ENCODE data around the gene PCDHB10. TPM values are rescaled to one million over a fixed set of nuclear protein-coding genes. Genes with fewer than 3 reads are reported as not detected.
"Not testable (repeated sequence)": the region's sequence is repeated elsewhere in the genome, so short reads cannot be mapped to it uniquely, and the experiment has no call there.

PCDHB10 gene
- total and polyA plus RNA-seq, 4 donors: 0.07 to 0.17 (median 0.10) TPM

- no peak overlapping the region for H3K9ac ChIP-seq (ENCODE audit: low read depth in 1 of 2, low read length in 2 of 2)
- DNase-seq (ENCODE audit: low spot score): no peak
- TF ChIP-seq NR2F2 (IDR thresholded peaks at IDR 0.05) (no peak), RXRA (IDR thresholded peaks at IDR 0.05) (no peak)
- peaks cover 0 to 6% (median 3%) of the 10 kb centered on the region in 4 donors for H3K27me3 ChIP-seq (ENCODE audit: control insufficient read depth in 4 of 4, insufficient read depth in 4 of 4, low read length in 3 of 4)
- H3K27ac ChIP-seq (ENCODE audit: low read depth in 1 of 2, low read length in 2 of 2): no peak overlapping the region
- no peaks in the 10 kb centered on the region for H3K4me1 ChIP-seq (ENCODE audit: control insufficient read depth in 4 of 4, insufficient read depth in 4 of 4, low read length in 3 of 4)
- H3K4me3 ChIP-seq (ENCODE audit: low read depth in 1 of 3, low read length in 3 of 3): no peak overlapping the region
- peaks cover 8 to 47% (median 26%) of the 10 kb centered on the region in 4 donors for H3K9me3 ChIP-seq (ENCODE audit: control insufficient read depth in 4 of 4, low read length in 3 of 4)
- 25% methylated on average over 21 of the region's 21 CpGs for WGBS
- H3K36me3 ChIP-seq (ENCODE audit: control insufficient read depth in 4 of 4, insufficient read depth in 3 of 4, low read depth in 1 of 4, low read length in 3 of 4): no peaks in the 10 kb centered on the region
These were observed 36.4 kb upstream of the PCDHB10 start for GRCh38 chr5:141155540-141156374.

- H3K4me3 ChIP-seq (ENCODE audit: low read depth in 1 of 3, low read length in 3 of 3); H3K36me3 ChIP-seq (ENCODE audit: control insufficient read depth in 4 of 4, insufficient read depth in 3 of 4, low read depth in 1 of 4, low read length in 3 of 4); H3K27me3 ChIP-seq (ENCODE audit: control insufficient read depth in 4 of 4, insufficient read depth in 4 of 4, low read length in 3 of 4); DNase-seq (ENCODE audit: low spot score); H3K4me1 ChIP-seq (ENCODE audit: control insufficient read depth in 4 of 4, insufficient read depth in 4 of 4, low read length in 3 of 4); H3K9ac ChIP-seq (ENCODE audit: low read depth in 1 of 2, low read length in 2 of 2); H3K27ac ChIP-seq (ENCODE audit: low read depth in 1 of 2, low read length in 2 of 2): not testable (repeated sequence)
- 35% methylated on average over 38 of the region's 38 CpGs for WGBS
- peaks cover 3 to 42% (median 19%) of the 10 kb centered on the region in 4 donors for H3K9me3 ChIP-seq (ENCODE audit: control insufficient read depth in 4 of 4, low read length in 3 of 4)
These were observed 34.8 kb upstream of the PCDHB10 start for GRCh38 chr5:141157356-141157755.

GRCh38 chr5:141157901-141158300 is 34.3 kb upstream of the PCDHB10 start:
- H3K4me3 ChIP-seq (ENCODE audit: low read depth in 1 of 3, low read length in 3 of 3); H3K4me1 ChIP-seq (ENCODE audit: control insufficient read depth in 4 of 4, insufficient read depth in 4 of 4, low read length in 3 of 4); H3K27me3 ChIP-seq (ENCODE audit: control insufficient read depth in 4 of 4, insufficient read depth in 4 of 4, low read length in 3 of 4); H3K36me3 ChIP-seq (ENCODE audit: control insufficient read depth in 4 of 4, insufficient read depth in 3 of 4, low read depth in 1 of 4, low read length in 3 of 4); DNase-seq (ENCODE audit: low spot score); H3K27ac ChIP-seq (ENCODE audit: low read depth in 1 of 2, low read length in 2 of 2); H3K9ac ChIP-seq (ENCODE audit: low read depth in 1 of 2, low read length in 2 of 2): not testable (repeated sequence)
- peaks cover 3 to 42% (median 19%) of the 10 kb centered on the region in 4 donors for H3K9me3 ChIP-seq (ENCODE audit: control insufficient read depth in 4 of 4, low read length in 3 of 4)
- WGBS: 36% methylated on average over 20 of the region's 28 CpGs

- Histone ChIP-seq H3K4me3 (ENCODE audit: low read depth in 1 of 3, low read length in 3 of 3) (peak within 1 kb of the TSS in 2 of 3 donors; percentile 28 to 39), H3K27me3 (ENCODE audit: control insufficient read depth in 4 of 4, insufficient read depth in 4 of 4, low read length in 3 of 4) (peaks cover 0 to 12% (median 4%) of the 10 kb centered on the region in 4 donors), H3K4me1 (ENCODE audit: control insufficient read depth in 4 of 4, insufficient read depth in 4 of 4, low read length in 3 of 4) (no peaks in the 10 kb centered on the region), H3K27ac (ENCODE audit: low read depth in 1 of 2, low read length in 2 of 2) (no peak within 1 kb of the TSS), H3K9ac (ENCODE audit: low read depth in 1 of 2, low read length in 2 of 2) (no peak within 1 kb of the TSS), H3K9me3 (ENCODE audit: control insufficient read depth in 4 of 4, low read length in 3 of 4) (peaks cover 11 to 52% (median 22%) of the 10 kb centered on the region in 4 donors), H3K36me3 (ENCODE audit: control insufficient read depth in 4 of 4, insufficient read depth in 3 of 4, low read depth in 1 of 4, low read length in 3 of 4) (peaks cover 0 to 2% (median 0%) of the 10 kb centered on the region in 4 donors)
- DNase-seq (ENCODE audit: low spot score): no peak
- 22% methylated on average over 20 of the region's 20 CpGs for WGBS
- TF ChIP-seq NR2F2 (IDR thresholded peaks at IDR 0.05): no peak
- TF ChIP-seq RAD21 (IDR thresholded peaks at IDR 0.05): peak in 1 of 2 donors; percentile 23
- peak; percentile 24 for TF ChIP-seq CTCF (IDR thresholded peaks at IDR 0.05; ENCODE audit: low read depth, low read length, missing input control)
These were observed 19.6 kb upstream of the PCDHB10 start, which contains the start of gene PCDHB7 for GRCh38 chr5:141172381-141173204. Gene PCDHB7, plus strand, starts transcription at chr5:141172644. Its CDS starts 192 bp downstream, at chr5:141172836.

- H3K27me3 ChIP-seq (ENCODE audit: control insufficient read depth in 4 of 4, insufficient read depth in 4 of 4, low read length in 3 of 4): peaks cover 0 to 12% (median 3%) of the 10 kb centered on the region in 4 donors
- H3K4me1 ChIP-seq (ENCODE audit: control insufficient read depth in 4 of 4, insufficient read depth in 4 of 4, low read length in 3 of 4); H3K27ac ChIP-seq (ENCODE audit: low read depth in 1 of 2, low read length in 2 of 2); DNase-seq (ENCODE audit: low spot score); H3K9ac ChIP-seq (ENCODE audit: low read depth in 1 of 2, low read length in 2 of 2); H3K36me3 ChIP-seq (ENCODE audit: control insufficient read depth in 4 of 4, insufficient read depth in 3 of 4, low read depth in 1 of 4, low read length in 3 of 4); H3K4me3 ChIP-seq (ENCODE audit: low read depth in 1 of 3, low read length in 3 of 3): not testable (repeated sequence)
- peaks cover 20 to 52% (median 27%) of the 10 kb centered on the region in 4 donors for H3K9me3 ChIP-seq (ENCODE audit: control insufficient read depth in 4 of 4, low read length in 3 of 4)
- 36% methylated on average over 79 of the region's 79 CpGs for whole genome bisulfite sequencing
These were observed 17.7 kb upstream of the PCDHB10 start for GRCh38 chr5:141174291-141175104.
